Muscle of leg (tissue), 11 donors: ENCODE data around the gene GPC1. TPM values are rescaled to one million over a fixed set of nuclear protein-coding genes. Genes with fewer than 3 reads are reported as not detected.

Experiments
- DNase-seq: peaks from one replicate; pipeline ENCODE4 v3.0.0; 2013
- H3K27ac ChIP-seq: one replicate; pipeline ENCODE4 v1.5.1; 2013; ENCODE audit warnings: mild to moderate bottlenecking, low read length, control low read depth
- H3K27me3 ChIP-seq: one replicate; pipeline ENCODE4 v1.6.1; 2013; ENCODE audit warnings: low read length; ENCODE audit not compliant: control insufficient read depth, insufficient read depth
- H3K36me3 ChIP-seq: one replicate; pipeline ENCODE4 v1.6.1; 2013; ENCODE audit warnings: low read length; ENCODE audit not compliant: control insufficient read depth, insufficient read depth
- H3K4me1 ChIP-seq: one replicate; pipeline ENCODE4 v1.6.1; 2013; ENCODE audit warnings: low read length; ENCODE audit not compliant: control insufficient read depth, insufficient read depth
- H3K4me3 ChIP-seq: one replicate; pipeline ENCODE4 v1.5.1; 2013; ENCODE audit warnings: low read length, control low read depth
- H3K9me3 ChIP-seq: replicated peaks from 2 replicates; pipeline ENCODE4 v1.6.1; 2013; ENCODE audit warnings: low read depth, low read length; ENCODE audit not compliant: control insufficient read depth
- WGBS: methylation state at CpG from one replicate; pipeline ENCODE4 v1.1.5; 2013; ENCODE audit warnings: missing lambda C conversion rate; ENCODE audit not compliant: insufficient coverage; 5-methylcytosine and 5-hydroxymethylcytosine counted together
- polyA plus RNA-seq, 8 donors: library from polyadenylated mRNA; unstranded; fragments of 120-200 nt; gene quantifications; one replicate each; pipeline versions ENCODE4 v1.2.1 to v1.2.3, GENCODE V29; 2013; ENCODE audit warnings: inconsistent platforms in 1 of 8, low replicate concordance in 1 of 8; ENCODE audit not compliant: insufficient read length in 8 of 8, insufficient read depth in 1 of 8
- total RNA-seq: library from RNA; stranded (reverse); fragments of 120-200 nt; gene quantifications from one replicate; pipeline ENCODE4 v1.2.4, GENCODE V29; 2013

GPC1 gene
- total and polyA plus RNA-seq, 9 donors: 21.1 to 111 (median 97.7) TPM

DNA sequence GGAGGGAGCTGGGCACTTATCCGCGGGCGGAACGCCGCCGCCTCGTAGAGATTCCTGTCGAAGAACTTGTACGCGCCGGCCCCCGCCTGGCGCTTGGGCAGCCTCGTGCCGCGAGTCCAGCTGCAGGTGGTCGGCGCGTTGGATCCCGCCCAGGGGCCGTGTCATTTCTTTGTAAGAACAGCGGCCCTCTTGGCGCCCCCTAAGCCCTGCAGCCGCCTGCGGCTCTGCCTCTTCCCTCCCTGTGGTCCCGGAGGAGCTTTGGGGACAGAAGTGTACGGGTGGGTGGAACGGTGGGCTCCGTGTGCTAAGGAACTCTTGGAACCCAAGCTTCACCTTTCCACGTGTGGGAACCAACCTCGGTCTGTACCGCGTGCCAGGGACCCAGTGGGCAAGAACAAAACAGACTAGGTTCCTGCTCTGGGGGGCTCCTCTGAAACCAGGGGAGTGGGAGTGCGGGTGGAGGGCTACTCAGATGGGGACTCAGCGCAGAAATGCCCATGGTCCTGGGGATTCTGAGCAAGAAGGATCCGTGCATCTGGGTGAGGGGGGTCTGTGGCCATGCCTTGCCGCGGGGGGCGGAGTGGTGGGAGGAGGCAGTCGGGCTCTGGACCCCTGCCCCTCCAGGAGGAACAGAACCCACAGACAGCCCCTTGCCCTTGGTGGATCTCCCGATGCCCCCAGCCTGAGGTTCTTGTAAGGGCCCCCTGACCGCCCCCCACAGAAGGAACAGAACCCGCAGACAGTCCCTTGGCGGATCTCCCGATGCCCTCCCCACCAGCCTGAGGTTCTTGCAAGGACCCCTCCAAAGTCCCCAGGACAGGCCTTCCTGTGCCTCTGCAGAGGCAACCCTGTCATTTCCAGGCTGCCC is 1.5 kb downstream of the GPC1 start:
- Histone ChIP-seq H3K27me3 (peaks cover 15% of the 10 kb centered on the region), H3K4me1 (peaks cover 49% of the 10 kb centered on the region), H3K36me3 (peaks cover 3% of the 10 kb centered on the region), H3K4me3 (peak overlapping the region; percentile 45), H3K27ac (peak overlapping the region; percentile 6), H3K9me3 (no peaks in the 10 kb centered on the region)
- peak; percentile 52 for DNase-seq
- WGBS: 16% methylated on average over 31 of the region's 45 CpGs

- DNase-seq: no peak
- peak overlapping the region; percentile 51 for H3K27ac ChIP-seq
- H3K4me1 ChIP-seq: peaks cover 55% of the 10 kb centered on the region
- 70% methylated on average over 2 of the region's 2 CpGs for WGBS
- peak overlapping the region; percentile 45 for H3K4me3 ChIP-seq
- H3K9me3 ChIP-seq: no peaks in the 10 kb centered on the region
- H3K36me3 ChIP-seq: peaks cover 3% of the 10 kb centered on the region
- H3K27me3 ChIP-seq: peaks cover 15% of the 10 kb centered on the region
These were observed 2.0 kb downstream of the GPC1 start for GRCh38 chr2:240437551-240437860.

DNA sequence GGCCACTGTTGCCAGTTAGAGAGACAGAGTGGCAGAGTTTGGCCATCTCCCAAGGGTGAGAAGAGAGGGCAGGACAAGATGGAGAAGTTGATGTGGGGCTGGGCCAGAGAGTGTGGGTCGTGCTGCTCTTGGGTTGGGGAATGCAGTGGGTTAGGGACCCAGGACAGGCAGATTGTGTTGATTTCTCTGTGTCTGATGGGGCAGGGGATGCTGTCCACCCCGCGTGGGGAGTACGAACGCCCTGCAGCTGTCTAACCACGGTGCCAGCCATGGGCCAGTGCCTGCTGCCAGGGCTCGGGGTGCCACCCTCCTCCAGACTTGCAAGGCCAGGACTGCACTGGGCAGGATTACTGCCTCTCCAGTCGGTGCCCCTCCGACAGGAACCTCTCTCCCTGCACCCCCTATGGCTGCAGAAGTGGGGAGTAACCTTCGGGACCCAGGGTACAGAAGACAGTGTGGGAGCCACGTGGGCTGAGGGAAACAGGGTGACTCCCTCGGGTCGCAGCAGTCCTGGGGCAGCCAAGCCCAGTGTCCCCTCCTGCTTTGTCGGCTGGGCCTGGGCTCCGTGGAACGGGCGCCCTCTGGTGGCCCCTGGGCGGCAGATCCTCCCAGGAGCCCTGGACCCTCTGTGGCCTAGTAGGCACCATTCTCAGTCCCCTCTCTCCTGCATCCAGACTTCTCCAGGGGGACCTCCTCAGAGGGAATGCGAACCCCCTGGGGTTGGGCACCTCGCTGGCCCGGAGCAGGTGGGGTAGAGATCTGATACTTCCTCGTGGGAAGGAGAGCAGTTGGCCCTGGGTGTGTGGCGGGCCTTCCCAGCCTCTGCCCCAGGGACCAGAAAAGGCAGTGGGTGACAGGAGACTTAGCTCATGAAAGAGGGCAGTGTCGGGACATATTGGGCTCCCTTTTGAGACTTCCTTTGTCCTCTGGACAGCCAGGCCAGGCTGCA is 2.7 kb downstream of the GPC1 start:
- H3K4me3 ChIP-seq: peak overlapping the region; percentile 45
- no peaks in the 10 kb centered on the region for H3K9me3 ChIP-seq
- DNase-seq: peak; percentile 76
- peaks cover 3% of the 10 kb centered on the region for H3K36me3 ChIP-seq
- H3K27ac ChIP-seq: peak overlapping the region; percentile 51
- WGBS: 15% methylated on average over 20 of the region's 24 CpGs
- H3K27me3 ChIP-seq: peaks cover 15% of the 10 kb centered on the region
- H3K4me1 ChIP-seq: peaks cover 61% of the 10 kb centered on the region

DNA sequence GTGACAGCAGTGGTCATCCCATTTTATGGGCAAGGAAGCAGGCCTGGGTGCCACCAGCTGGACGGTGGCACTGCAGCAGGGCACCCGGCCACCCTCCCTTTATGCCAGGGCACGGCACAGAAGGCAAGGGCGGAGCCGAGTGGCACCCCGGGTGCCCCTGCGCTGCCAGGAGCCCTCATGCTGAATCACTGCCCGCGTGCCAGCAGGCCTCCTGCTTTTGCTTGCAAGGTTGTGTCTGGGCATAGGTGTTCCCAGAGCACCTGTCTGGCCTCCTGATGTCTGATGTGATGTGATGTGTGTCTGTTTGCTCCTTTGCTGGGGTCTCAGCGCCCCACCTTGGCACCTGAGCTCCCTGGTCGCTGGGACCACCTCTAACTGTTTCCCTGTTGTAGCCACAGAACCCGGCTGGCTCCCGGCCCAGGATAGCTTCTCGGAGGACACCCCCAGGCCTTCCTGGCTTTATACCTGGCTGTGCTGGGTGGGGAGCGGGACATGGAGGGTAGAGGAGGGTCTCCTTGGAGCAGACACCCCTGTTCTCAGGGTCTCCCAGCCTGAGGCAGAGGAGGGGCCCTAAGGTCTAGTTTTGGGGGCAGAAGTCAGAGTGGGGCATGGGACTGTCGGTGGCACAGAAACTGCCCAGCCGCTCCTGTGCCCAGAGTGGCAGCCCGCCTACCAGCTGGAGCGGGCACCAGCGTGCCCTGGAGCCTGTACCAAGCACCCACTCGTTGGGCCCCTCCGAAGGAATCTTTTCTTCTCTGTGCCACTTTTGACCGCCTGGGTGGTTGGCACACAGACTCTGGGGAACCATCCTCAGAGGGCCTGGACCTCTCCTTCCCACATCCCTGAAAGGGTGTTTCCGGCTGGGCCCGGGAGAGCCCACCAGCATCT is 3.6 kb downstream of the GPC1 start:
- Histone ChIP-seq H3K36me3 (peaks cover 4% of the 10 kb centered on the region), H3K4me3 (no peak overlapping the region), H3K27me3 (peaks cover 15% of the 10 kb centered on the region), H3K9me3 (no peaks in the 10 kb centered on the region), H3K27ac (no peak overlapping the region), H3K4me1 (peaks cover 65% of the 10 kb centered on the region)
- no peak for DNase-seq
- 87% methylated on average over 22 of the region's 25 CpGs for WGBS

DNA sequence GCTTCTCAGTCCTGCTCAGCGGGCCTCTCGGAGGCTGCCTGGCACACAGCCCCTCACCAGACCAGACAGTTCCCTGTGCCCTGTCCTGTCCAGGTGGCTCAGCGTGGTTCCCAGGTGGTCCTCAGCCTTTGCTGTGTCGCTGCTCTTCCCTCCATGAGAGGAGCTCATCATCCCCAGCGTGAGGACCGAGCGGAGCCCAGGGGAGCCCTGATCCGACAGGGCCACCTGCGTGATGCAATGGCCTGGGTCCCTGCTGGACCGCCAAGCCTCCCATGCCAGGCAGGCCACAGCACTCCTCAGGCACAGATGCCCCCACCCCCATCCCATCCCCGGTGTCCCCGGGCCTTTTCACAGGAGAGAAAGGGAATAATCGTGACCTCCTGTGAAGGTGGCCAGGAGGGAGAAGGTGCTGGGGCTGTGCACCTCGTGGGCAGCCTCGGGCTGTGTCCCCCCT is 4.3 kb downstream of the GPC1 start:
- 80% methylated on average over 8 of the region's 15 CpGs for WGBS
- Histone ChIP-seq H3K36me3 (peaks cover 10% of the 10 kb centered on the region), H3K4me1 (peaks cover 58% of the 10 kb centered on the region), H3K9me3 (no peaks in the 10 kb centered on the region), H3K27me3 (peaks cover 15% of the 10 kb centered on the region), H3K27ac (no peak overlapping the region), H3K4me3 (no peak overlapping the region)
- no peak for DNase-seq

DNA sequence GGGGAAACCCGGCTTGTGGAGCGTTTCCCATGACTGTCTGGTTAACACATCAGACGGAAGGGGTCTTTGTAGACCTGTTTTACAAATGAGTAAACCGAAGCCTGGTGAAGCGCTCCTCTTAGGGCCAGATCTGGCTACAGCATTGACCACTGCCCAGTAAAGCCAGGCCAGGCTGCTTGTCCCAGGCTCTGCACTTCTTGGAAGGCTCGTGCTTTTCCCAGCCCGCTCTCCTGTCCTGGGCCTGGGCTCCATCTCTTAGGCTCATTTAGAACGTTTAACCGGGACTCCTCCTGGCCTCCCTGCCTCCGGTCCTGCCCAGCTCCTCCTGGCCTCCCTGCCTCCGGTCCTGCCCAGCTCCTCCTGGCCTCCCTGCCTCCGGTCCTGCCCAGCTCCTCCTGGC is 4.8 kb downstream of the GPC1 start:
- Histone ChIP-seq H3K4me3 (no peak overlapping the region), H3K4me1 (peaks cover 57% of the 10 kb centered on the region), H3K9me3 (no peaks in the 10 kb centered on the region), H3K36me3 (peaks cover 15% of the 10 kb centered on the region), H3K27me3 (peaks cover 15% of the 10 kb centered on the region), H3K27ac (no peak overlapping the region)
- WGBS: 85% methylated on average over 6 of the region's 12 CpGs
- DNase-seq: no peak

GRCh38 chr2:240440704-240441320 is 5.3 kb downstream of the GPC1 start:
- peaks cover 20% of the 10 kb centered on the region for H3K36me3 ChIP-seq
- H3K4me1 ChIP-seq: peaks cover 57% of the 10 kb centered on the region
- H3K27me3 ChIP-seq: peaks cover 15% of the 10 kb centered on the region
- H3K9me3 ChIP-seq: no peaks in the 10 kb centered on the region
- no peak for DNase-seq
- no peak overlapping the region for H3K27ac ChIP-seq
- 90% methylated on average over 16 of the region's 18 CpGs for WGBS
- no peak overlapping the region for H3K4me3 ChIP-seq

- Histone ChIP-seq H3K9me3 (no peaks in the 10 kb centered on the region), H3K27ac (peak overlapping the region; percentile 7), H3K27me3 (peaks cover 14% of the 10 kb centered on the region), H3K36me3 (peaks cover 25% of the 10 kb centered on the region), H3K4me3 (no peak overlapping the region), H3K4me1 (peaks cover 57% of the 10 kb centered on the region)
- WGBS: 83% methylated on average over 21 of the region's 27 CpGs
- no peak for DNase-seq
These were observed 6.0 kb downstream of the GPC1 start for GRCh38 chr2:240441326-240441992.

GRCh38 chr2:240441993-240442411 is 6.5 kb downstream of the GPC1 start:
- peaks cover 25% of the 10 kb centered on the region for H3K36me3 ChIP-seq
- H3K4me1 ChIP-seq: peaks cover 51% of the 10 kb centered on the region
- H3K27me3 ChIP-seq: peaks cover 9% of the 10 kb centered on the region
- DNase-seq: no peak
- H3K27ac ChIP-seq: peak overlapping the region; percentile 7
- no peaks in the 10 kb centered on the region for H3K9me3 ChIP-seq
- no peak overlapping the region for H3K4me3 ChIP-seq
- 73% methylated on average over 17 of the region's 17 CpGs for WGBS
